Keratinocyte (primary cell): ENCODE results near the gene STYX. TPM values are rescaled to one million over a fixed set of nuclear protein-coding genes. Genes with fewer than 3 reads are reported as not detected.

Source experiments
- DNase-seq: peaks from one replicate; pipeline ENCODE4 v3.0.0-alpha.2; 2011; ENCODE audit warnings: low read depth, missing footprints, low spot score
- FAIRE-seq: peaks from 2 replicates; lab custom pipeline; 2011; peaks lifted over from hg19 to GRCh38; lab: Jason Lieb, UNC
- H2AFZ ChIP-seq: 2 replicates; pipeline ENCODE4 v1.6.0; 2012; ENCODE audit warnings: low read length, control low read depth, inconsistent platforms; ENCODE audit not compliant: control insufficient read depth
- H3K27ac ChIP-seq: 2 replicates; pipeline ENCODE4 v1.5.1; 2011; ENCODE audit warnings: low read length; ENCODE audit not compliant: control insufficient read depth, insufficient read depth
- H3K27me3 ChIP-seq: 3 replicates; pipeline ENCODE4 v1.6.0; 2011; ENCODE audit warnings: low read length; ENCODE audit not compliant: control insufficient read depth, insufficient read depth; ENCODE audit errors: extremely low read depth
- H3K36me3 ChIP-seq, 2 experiments: 2 replicates in 1 of 2; 3 replicates in 1 of 2; pipeline ENCODE4 v1.5.1; 2011; ENCODE audit warnings: low read length in 2 of 2, mild to moderate bottlenecking in 1 of 2; ENCODE audit not compliant: control insufficient read depth in 2 of 2, insufficient read depth in 2 of 2; ENCODE audit errors: extremely low read depth in 1 of 2
- H3K4me1 ChIP-seq: 3 replicates; pipeline ENCODE4 v1.5.1; 2011; ENCODE audit warnings: low read length; ENCODE audit not compliant: control insufficient read depth, insufficient read depth; ENCODE audit errors: extremely low read depth
- H3K4me2 ChIP-seq: 3 replicates; pipeline ENCODE4 v1.6.0; 2011; ENCODE audit warnings: low read depth, low read length; ENCODE audit not compliant: control insufficient read depth, insufficient read depth; ENCODE audit errors: extremely low read depth
- H3K4me3 ChIP-seq, 3 experiments: fragments of 200-600 bp in 1 of 3; sonication (generic) in 1 of 3; 2 replicates in 2 of 3; 3 replicates in 1 of 3; pipeline ENCODE4 v1.5.1; 2011 to 2016; ENCODE audit warnings: low read length in 3 of 3, mild to moderate bottlenecking in 3 of 3, control low read depth in 2 of 3, inconsistent platforms in 1 of 3, low read depth in 1 of 3, mixed read lengths in 1 of 3, mixed run types in 1 of 3, moderate library complexity in 1 of 3; ENCODE audit not compliant: control insufficient read depth in 2 of 3, insufficient read depth in 2 of 3; ENCODE audit errors: extremely low read depth in 1 of 3
- H3K79me2 ChIP-seq: 2 replicates; pipeline ENCODE4 v1.6.0; 2012; ENCODE audit warnings: low read length; ENCODE audit not compliant: control insufficient read depth, insufficient read depth
- H3K9ac ChIP-seq: 3 replicates; pipeline ENCODE4 v1.6.0; 2011; ENCODE audit warnings: low read length; ENCODE audit not compliant: control insufficient read depth, insufficient read depth; ENCODE audit errors: extremely low read depth
- H3K9me1 ChIP-seq: 3 replicates; pipeline ENCODE4 v1.6.0; 2011; ENCODE audit warnings: low read length; ENCODE audit not compliant: control insufficient read depth, insufficient read depth; ENCODE audit errors: extremely low read depth
- H3K9me3 ChIP-seq: 2 replicates; pipeline ENCODE4 v1.5.1; 2012; ENCODE audit warnings: low read depth, low read length; ENCODE audit not compliant: control insufficient read depth
- H4K20me1 ChIP-seq: 3 replicates; pipeline ENCODE4 v1.6.0; 2011; ENCODE audit warnings: low read length; ENCODE audit not compliant: control insufficient read depth, insufficient read depth; ENCODE audit errors: extremely low read depth
- EZH2 ChIP-seq: IDR thresholded peaks from one replicate; pipeline ENCODE4 v1.6.1; 2012; ENCODE audit warnings: inconsistent platforms, mild to moderate bottlenecking, low read length, moderate library complexity
- dilution Hi-C: fragments of 300-500 bp; cut with MboI; formaldehyde crosslinking; loops from one replicate; pipeline ENCODE4 v1.7.0; 2020; ENCODE audit warnings: low sequenced_read_pairs; ENCODE audit not compliant: extremely low pct_ligation_motif_present
- polyA plus RNA-seq, 5 experiments: library from polyadenylated mRNA; depleted of rRNA in 3 of 5; stranded (reverse) in 3 of 5; stranded (forward) in 1 of 5; unstranded in 1 of 5; fragments of >200 nt; gene quantifications; 1 replicate in 1 of 5; 2 replicates in 3 of 5; 3 replicates in 1 of 5; pipeline versions ENCODE4 v1.2.1 to v1.2.3, GENCODE V29; 2011 to 2012; ENCODE audit warnings: missing spikeins in 2 of 5, low read depth in 1 of 5, low replicate concordance in 1 of 5
- TF ChIP-seq, protein P1 (sequence below), 3 experiments: IDR thresholded peaks in 1 of 3; conservative IDR thresholded peaks in 1 of 3; optimal IDR thresholded peaks in 1 of 3; 2 replicates in 2 of 3; 3 replicates in 1 of 3; pipeline versions ENCODE3 to v1.5.1; 2011; ENCODE audit warnings: low read length in 3 of 3, mild to moderate bottlenecking in 3 of 3, moderate library complexity in 2 of 3, control low read depth in 1 of 3, inconsistent platforms in 1 of 3; ENCODE audit not compliant: insufficient read depth in 2 of 3; ENCODE audit errors: extremely low read depth in 1 of 3

Gene STYX
- polyA plus RNA-seq, 1 donor (not counting 4 experiments of a cell fraction or from before 2014, with no cell fraction given), result 13.2 TPM

DNA sequence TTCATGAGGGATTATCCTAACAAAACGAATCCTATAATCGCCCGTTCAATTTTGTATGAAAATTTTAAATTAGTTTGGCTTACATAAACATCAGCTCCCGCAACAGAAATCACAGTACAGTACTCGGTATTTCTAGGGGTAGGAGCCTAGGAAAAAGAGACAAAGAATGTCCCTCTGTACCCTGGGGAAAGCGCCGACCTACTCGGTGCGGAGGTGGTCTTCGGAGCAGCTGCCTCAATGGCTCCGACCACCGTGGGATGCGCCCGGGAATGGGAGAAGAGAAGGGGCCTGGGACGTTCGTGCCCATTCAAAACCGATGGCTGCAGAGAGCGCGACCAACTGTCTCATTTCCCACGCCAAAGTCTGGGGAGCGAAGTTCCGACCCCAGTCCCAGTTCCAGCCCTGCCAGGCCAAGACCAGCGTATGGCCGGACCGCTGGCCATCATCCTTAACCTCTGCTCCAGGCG lies 60.8 kb downstream of the STYX start:
- peak overlapping the region; percentile 93 for H2AFZ ChIP-seq
- DNase-seq, result no peak
- H3K79me2 ChIP-seq, result peaks cover 44% of the 10 kb centered on the region

DNA sequence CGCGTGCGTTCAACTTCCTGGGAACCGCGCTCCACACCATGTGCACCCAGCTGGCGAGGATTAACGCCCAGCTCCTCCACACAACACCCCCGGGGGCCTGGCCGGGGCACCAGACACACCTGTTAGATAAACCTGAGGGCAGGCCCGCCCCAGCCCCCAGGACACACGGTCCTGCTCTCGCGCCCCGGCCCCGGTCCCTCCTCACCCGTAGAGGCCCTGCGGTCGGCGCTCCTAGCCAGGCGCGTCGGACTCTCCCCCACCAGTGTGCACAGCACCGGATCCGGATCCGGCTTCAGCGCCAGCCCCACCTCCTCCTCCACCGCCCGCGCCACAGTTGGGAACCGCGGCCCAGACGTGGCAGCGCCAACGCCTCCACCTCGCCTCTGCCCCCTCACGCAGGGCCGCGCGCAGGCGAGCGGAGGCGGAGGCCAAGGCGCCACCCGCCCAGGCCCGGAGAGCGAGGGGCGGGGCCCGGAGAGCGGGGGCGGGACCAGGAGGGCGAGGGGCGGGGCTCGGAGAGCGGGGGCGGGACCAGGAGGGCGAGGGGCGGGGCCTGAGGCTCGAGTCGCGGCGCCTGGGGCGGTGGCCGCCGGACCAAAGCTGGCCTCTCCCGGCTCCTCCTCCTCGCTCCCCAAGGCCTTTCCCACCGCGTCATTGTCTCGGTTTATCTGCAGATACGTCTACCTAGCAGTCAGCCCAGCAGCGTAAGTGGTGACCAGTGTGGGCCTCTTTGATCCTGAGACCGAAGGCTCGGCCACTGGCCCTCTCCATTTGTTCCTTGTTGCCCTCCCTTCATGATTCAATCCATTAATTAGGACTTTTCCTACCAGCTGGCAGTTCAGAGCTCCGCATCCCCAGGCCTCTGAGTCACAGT lies 61.5 kb downstream of the STYX start, which contains the start of gene GNPNAT1:
GNPNAT1 (minus strand) TSS at position 385 of the 874 bp plus-strand sequence. CDS start 6,957 bp downstream, outside the sequence.
- H4K20me1 ChIP-seq, result no peaks in the 10 kb centered on the region
- H2AFZ ChIP-seq, result peak within 1 kb of the TSS; percentile 98
- H3K27me3 ChIP-seq, result no peaks in the 10 kb centered on the region
- peak within 1 kb of the TSS; percentile 98 for H3K4me2 ChIP-seq
- no peak for FAIRE-seq
- dilution Hi-C loops, result no loop called here
- peak within 1 kb of the TSS; percentile 86 for H3K27ac ChIP-seq
- DNase-seq, result peak; percentile 38
- peaks cover 19% of the 10 kb centered on the region for H3K4me1 ChIP-seq
- H3K9me3 ChIP-seq, result no peaks in the 10 kb centered on the region
- no peak for TF ChIP-seq EZH2
- TF ChIP-seq, protein P1, sequence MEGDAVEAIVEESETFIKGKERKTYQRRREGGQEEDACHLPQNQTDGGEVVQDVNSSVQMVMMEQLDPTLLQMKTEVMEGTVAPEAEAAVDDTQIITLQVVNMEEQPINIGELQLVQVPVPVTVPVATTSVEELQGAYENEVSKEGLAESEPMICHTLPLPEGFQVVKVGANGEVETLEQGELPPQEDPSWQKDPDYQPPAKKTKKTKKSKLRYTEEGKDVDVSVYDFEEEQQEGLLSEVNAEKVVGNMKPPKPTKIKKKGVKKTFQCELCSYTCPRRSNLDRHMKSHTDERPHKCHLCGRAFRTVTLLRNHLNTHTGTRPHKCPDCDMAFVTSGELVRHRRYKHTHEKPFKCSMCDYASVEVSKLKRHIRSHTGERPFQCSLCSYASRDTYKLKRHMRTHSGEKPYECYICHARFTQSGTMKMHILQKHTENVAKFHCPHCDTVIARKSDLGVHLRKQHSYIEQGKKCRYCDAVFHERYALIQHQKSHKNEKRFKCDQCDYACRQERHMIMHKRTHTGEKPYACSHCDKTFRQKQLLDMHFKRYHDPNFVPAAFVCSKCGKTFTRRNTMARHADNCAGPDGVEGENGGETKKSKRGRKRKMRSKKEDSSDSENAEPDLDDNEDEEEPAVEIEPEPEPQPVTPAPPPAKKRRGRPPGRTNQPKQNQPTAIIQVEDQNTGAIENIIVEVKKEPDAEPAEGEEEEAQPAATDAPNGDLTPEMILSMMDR (optimal IDR thresholded peaks at IDR 0.05 in 1 of 3, IDR thresholded peaks at IDR 0.05 in 1 of 3, conservative IDR thresholded peaks at IDR 0.05 in 1 of 3; ENCODE audit: extremely low read depth in 1 of 3, insufficient read depth in 2 of 3, low read length in 3 of 3), result no peak
- H3K79me2 ChIP-seq, result peaks cover 40% of the 10 kb centered on the region
- no peaks in the 10 kb centered on the region for H3K9me1 ChIP-seq
- H3K9ac ChIP-seq, result peak within 1 kb of the TSS; percentile 80
- H3K4me3 ChIP-seq, result peak within 1 kb of the TSS; percentile 51 to 94 (median 85)
- no peaks in the 10 kb centered on the region for H3K36me3 ChIP-seq

More for the DNA sequence above, 60.8 kb downstream of the STYX start:
- Histone ChIP-seq H3K27me3 (no peaks in the 10 kb centered on the region), H3K9me1 (no peaks in the 10 kb centered on the region), H3K36me3 (no peaks in the 10 kb centered on the region), H3K9ac (peak overlapping the region; percentile 79), H3K4me2 (peak overlapping the region; percentile 98), H3K4me1 (peaks cover 19% of the 10 kb centered on the region), H3K27ac (peak overlapping the region; percentile 70), H4K20me1 (no peaks in the 10 kb centered on the region), H3K4me3 (peak overlapping the region; percentile 51 to 94 (median 85)), H3K9me3 (no peaks in the 10 kb centered on the region)
- FAIRE-seq, result no peak
- TF ChIP-seq, protein P1 (optimal IDR thresholded peaks at IDR 0.05 in 1 of 3, IDR thresholded peaks at IDR 0.05 in 1 of 3, conservative IDR thresholded peaks at IDR 0.05 in 1 of 3; ENCODE audit: extremely low read depth in 1 of 3, insufficient read depth in 2 of 3, low read length in 3 of 3), result no peak
- TF ChIP-seq EZH2, result no peak
- dilution Hi-C loops, result no loop called here
